ENCODE measurements around the gene MBOAT2. TPM values are rescaled to one million over a fixed set of nuclear protein-coding genes. Genes with fewer than 3 reads are reported as not detected.

Gene MBOAT2
- total and polyA plus RNA-seq, 11 donors = 4.5 to 34.9 (median 16.1) TPM

GRCh38 chr2:8827729-8828128, 175.8 kb downstream of the MBOAT2 start:
- H3K4me1 ChIP-seq = peaks cover 0 to 38% (median 17%) of the 10 kb centered on the region in 12 donors
- no peak overlapping the region for H3K27ac ChIP-seq
- intact Hi-C loops (cut with DNase I) = no loop called here
- WGBS, 4 donors = 82 to 88% (median 83%) methylated on average over 2 of the region's 2 CpGs
- no peaks in the 10 kb centered on the region for H3K27me3 ChIP-seq
- H3K36me3 ChIP-seq = peaks cover 0 to 43% (median 25%) of the 10 kb centered on the region in 9 donors
- ATAC-seq (no peak), DNase-seq (no peak)
- TF ChIP-seq, protein P1, sequence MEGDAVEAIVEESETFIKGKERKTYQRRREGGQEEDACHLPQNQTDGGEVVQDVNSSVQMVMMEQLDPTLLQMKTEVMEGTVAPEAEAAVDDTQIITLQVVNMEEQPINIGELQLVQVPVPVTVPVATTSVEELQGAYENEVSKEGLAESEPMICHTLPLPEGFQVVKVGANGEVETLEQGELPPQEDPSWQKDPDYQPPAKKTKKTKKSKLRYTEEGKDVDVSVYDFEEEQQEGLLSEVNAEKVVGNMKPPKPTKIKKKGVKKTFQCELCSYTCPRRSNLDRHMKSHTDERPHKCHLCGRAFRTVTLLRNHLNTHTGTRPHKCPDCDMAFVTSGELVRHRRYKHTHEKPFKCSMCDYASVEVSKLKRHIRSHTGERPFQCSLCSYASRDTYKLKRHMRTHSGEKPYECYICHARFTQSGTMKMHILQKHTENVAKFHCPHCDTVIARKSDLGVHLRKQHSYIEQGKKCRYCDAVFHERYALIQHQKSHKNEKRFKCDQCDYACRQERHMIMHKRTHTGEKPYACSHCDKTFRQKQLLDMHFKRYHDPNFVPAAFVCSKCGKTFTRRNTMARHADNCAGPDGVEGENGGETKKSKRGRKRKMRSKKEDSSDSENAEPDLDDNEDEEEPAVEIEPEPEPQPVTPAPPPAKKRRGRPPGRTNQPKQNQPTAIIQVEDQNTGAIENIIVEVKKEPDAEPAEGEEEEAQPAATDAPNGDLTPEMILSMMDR (IDR thresholded peaks at IDR 0.05) = no peak
- TF ChIP-seq POLR2A (IDR thresholded peaks at IDR 0.05) = no peak
- H3K9me3 ChIP-seq = no peaks in the 10 kb centered on the region
- no peak overlapping the region for H3K4me3 ChIP-seq

DNA sequence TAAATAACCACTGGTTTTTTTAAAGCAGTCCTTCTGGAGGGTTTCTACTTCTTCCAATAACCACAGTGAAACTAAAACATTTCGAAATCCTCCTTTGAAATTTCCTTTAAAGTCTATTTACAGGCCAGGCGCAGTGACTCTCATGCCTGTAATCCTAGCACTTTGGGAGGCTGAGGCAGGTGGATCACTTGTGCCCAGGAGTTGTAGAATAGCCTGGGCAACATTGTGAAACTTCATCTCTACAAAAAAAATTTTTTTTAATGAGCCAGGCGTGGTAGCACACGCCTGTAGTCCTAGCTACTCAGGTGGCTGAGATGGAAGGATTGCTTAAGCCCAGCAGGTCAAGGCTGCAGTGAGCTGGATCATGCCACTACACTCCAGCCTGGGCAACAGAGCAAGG, 181.3 kb downstream of the MBOAT2 start:
- H3K27ac ChIP-seq = peak overlapping the region in 8 of 12 donors; percentile 56 to 78 (median 63)
- DNase-seq (no peak), ATAC-seq (no peak)
- H3K4me1 ChIP-seq = peaks cover 0 to 37% (median 22%) of the 10 kb centered on the region in 12 donors
- H3K9me3 ChIP-seq = no peaks in the 10 kb centered on the region
- WGBS, 4 donors = 80 to 90% (median 85%) methylated on average over 4 of the region's 4 CpGs
- H3K27me3 ChIP-seq = no peaks in the 10 kb centered on the region
- no peak overlapping the region for H3K4me3 ChIP-seq
- intact Hi-C loops (cut with DNase I) = no loop called here
- TF ChIP-seq POLR2A (IDR thresholded peaks at IDR 0.05) = no peak
- TF ChIP-seq, protein P1 (IDR thresholded peaks at IDR 0.05) = no peak
- peaks cover 0 to 77% (median 44%) of the 10 kb centered on the region in 9 donors for H3K36me3 ChIP-seq

DNA sequence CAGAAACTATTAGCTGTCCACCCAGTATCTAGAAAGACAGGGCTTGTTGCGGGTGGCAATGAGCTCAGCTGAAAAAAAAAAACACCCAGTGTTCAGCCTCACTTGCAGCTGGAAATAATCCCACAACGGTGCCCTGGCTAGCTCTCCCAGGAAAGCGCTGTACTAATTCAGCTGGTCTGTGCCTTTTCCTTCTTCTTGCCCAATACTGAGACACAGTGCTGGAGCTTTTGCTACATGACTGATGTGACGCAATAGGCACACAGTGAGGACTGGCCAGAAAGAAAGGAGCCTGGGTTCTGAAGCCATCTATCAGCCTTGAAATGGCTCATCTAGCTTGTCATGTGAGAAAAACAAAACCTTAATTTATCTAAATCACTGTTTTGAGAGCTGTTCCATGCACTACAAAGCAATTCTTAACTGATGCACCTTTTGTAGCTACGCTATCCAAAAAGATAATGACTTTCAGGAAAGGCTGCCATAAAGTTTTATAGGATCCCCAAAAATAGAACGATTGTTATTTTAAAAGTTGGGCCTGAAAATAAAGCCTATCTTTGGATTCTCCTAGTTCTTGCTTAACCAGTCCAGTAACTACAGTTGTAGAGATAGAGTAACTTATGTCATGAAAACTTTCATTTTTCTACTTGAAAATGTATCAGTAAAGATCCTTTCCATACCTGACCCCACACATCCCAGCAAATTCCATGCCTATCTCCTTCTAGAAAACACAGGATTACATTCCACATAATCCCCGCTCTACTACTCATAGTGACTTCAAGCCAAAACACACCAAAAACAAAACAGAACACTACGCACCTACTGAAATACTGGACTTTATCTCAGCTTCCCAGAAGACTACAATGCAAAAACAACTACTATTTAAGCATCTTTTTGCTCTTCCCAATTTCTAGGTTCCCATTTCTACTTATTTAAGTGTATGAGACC, 181.9 kb downstream of the MBOAT2 start:
- TF ChIP-seq POLR2A (IDR thresholded peaks at IDR 0.05) = no peak
- TF ChIP-seq, protein P1 (IDR thresholded peaks at IDR 0.05) = no peak
- Histone ChIP-seq H3K27me3 (no peaks in the 10 kb centered on the region), H3K36me3 (peaks cover 0 to 77% (median 46%) of the 10 kb centered on the region in 9 donors), H3K4me1 (peaks cover 0 to 37% (median 22%) of the 10 kb centered on the region in 12 donors), H3K4me3 (no peak overlapping the region), H3K9me3 (no peaks in the 10 kb centered on the region), H3K27ac (peak overlapping the region in 11 of 12 donors; percentile 17 to 78 (median 60))
- ATAC-seq = peak; percentile 78 to 96 (median 86)
- WGBS, 4 donors = 39 to 47% (median 44%) methylated on average over 8 of the region's 8 CpGs
- peak in 3 of 5 donors; percentile 23 to 63 (median 40) for DNase-seq
- intact Hi-C loops (cut with DNase I) = no loop called here

GRCh38 chr2:8819948-8820347, 183.5 kb downstream of the MBOAT2 start:
- peak overlapping the region in 11 of 12 donors; percentile 17 to 78 (median 60) for H3K27ac ChIP-seq
- ATAC-seq = peak in 2 of 4 donors; percentile 20 to 41
- intact Hi-C loops (cut with DNase I) = no loop called here

More at GRCh38 chr2:8819948-8820347, 183.5 kb downstream of the MBOAT2 start:
- Histone ChIP-seq H3K36me3 (peaks cover 0 to 77% (median 49%) of the 10 kb centered on the region in 9 donors), H3K4me1 (peaks cover 0 to 37% (median 22%) of the 10 kb centered on the region in 12 donors), H3K9me3 (no peaks in the 10 kb centered on the region), H3K27me3 (no peaks in the 10 kb centered on the region), H3K4me3 (no peak overlapping the region)
- no peak for DNase-seq
- TF ChIP-seq POLR2A (IDR thresholded peaks at IDR 0.05) = no peak
- TF ChIP-seq, protein P1 (IDR thresholded peaks at IDR 0.05) = no peak
- WGBS, 4 donors = 55 to 80% (median 73%) methylated on average over 8 of the region's 8 CpGs
